HL-60 (cell line): Measurements from ENCODE around the gene PROB1.

ENCODE experiments used
- CTCF ChIP-seq: IDR thresholded peaks from one replicate; pipeline ENCODE4 v1.5.1; 2011; ENCODE audit warnings: low read length, control low read depth, inconsistent platforms; ENCODE audit not compliant: insufficient read depth
- GABPA ChIP-seq: IDR thresholded peaks from 2 replicates; pipeline ENCODE4 v1.6.1; 2012; ENCODE audit warnings: low read depth
- POLR2AphosphoS5 ChIP-seq: IDR thresholded peaks from 2 replicates; pipeline ENCODE4 v1.6.1; 2012; ENCODE audit warnings: low read depth
- SPI1 ChIP-seq: IDR thresholded peaks from 2 replicates; pipeline ENCODE4 v1.6.1; 2012; ENCODE audit warnings: low read depth, mild to moderate bottlenecking, borderline replicate concordance

GRCh38 chr5:139395844-139396640 is 1.1 kb upstream of the PROB1 start:
- TF ChIP-seq SPI1 (no peak), CTCF (no peak), POLR2AphosphoS5 (no peak), GABPA (no peak)
